Effector memory CD8-positive, alpha-beta T cell (primary cell): Measurements from ENCODE around the gene RARA.

Experiments
- ATAC-seq: fragments of 150-1000 bp; cut with Tn5 transposase; replicated peaks from 2 replicates; pipeline ENCODE4 v1.10.0; 2021; ENCODE audit warnings: mild to moderate bottlenecking, moderate library complexity
- DNase-seq, 3 experiments: peaks; one replicate each; pipeline ENCODE4 v3.0.0; 2021
- H3K27ac Mint-ChIP-seq, 2 donors: one replicate each; pipeline ENCODE4 v1.8.0; 2022; ENCODE audit warnings: mild to moderate bottlenecking in 2 of 2, mixed read lengths in 2 of 2, moderate library complexity in 2 of 2
- H3K27me3 Mint-ChIP-seq, 2 donors: one replicate each; pipeline ENCODE4 v1.8.0; 2022; ENCODE audit warnings: mixed read lengths in 2 of 2
- H3K36me3 Mint-ChIP-seq: one replicate; pipeline ENCODE4 v1.8.0; 2022; ENCODE audit warnings: mild to moderate bottlenecking, moderate library complexity, mixed read lengths; ENCODE audit not compliant: insufficient read depth
- H3K4me1 Mint-ChIP-seq, 2 donors: one replicate each; pipeline ENCODE4 v1.8.0; 2022; ENCODE audit warnings: low read depth in 2 of 2, mixed read lengths in 2 of 2
- H3K4me3 Mint-ChIP-seq, 2 donors: one replicate each; pipeline ENCODE4 v1.8.0; 2022; ENCODE audit warnings: mild to moderate bottlenecking in 2 of 2, mixed read lengths in 2 of 2, moderate library complexity in 2 of 2
- H3K9me3 Mint-ChIP-seq, 2 donors: one replicate each; pipeline ENCODE4 v1.8.0; 2022; ENCODE audit warnings: mixed read lengths in 2 of 2

RARA gene

DNA sequence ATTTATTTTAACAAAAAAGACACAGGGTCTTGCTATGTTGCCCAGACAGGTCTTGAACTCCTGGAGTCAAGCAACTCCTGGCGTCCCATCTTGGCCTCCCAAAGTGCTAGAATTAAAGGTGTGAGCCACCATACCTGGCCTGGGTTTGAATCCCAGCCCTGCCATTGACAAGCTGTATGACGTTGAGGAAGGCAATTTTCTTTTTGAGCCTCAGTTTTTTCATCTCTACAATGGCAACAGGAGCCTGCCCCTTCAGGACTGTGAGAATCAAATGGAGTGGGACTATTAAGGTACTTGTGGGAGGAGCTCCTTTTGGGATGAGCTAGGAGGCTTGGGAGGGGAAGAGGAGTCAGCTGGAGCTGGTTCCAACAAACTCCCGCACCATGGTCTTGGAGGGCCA lies 6.2 kb downstream of the RARA start:
- peaks cover 37% of the 10 kb centered on the region for H3K36me3 Mint-ChIP-seq
- no peaks in the 10 kb centered on the region for H3K27me3 Mint-ChIP-seq
- ATAC-seq, result no peak
- H3K9me3 Mint-ChIP-seq, result no peaks in the 10 kb centered on the region
- no peak overlapping the region for H3K27ac Mint-ChIP-seq
- H3K4me3 Mint-ChIP-seq, result peak overlapping the region in 1 of 2 donors; percentile 39
- no peak for DNase-seq
- H3K4me1 Mint-ChIP-seq, result peaks cover 70 to 82% of the 10 kb centered on the region in 2 donors

DNA sequence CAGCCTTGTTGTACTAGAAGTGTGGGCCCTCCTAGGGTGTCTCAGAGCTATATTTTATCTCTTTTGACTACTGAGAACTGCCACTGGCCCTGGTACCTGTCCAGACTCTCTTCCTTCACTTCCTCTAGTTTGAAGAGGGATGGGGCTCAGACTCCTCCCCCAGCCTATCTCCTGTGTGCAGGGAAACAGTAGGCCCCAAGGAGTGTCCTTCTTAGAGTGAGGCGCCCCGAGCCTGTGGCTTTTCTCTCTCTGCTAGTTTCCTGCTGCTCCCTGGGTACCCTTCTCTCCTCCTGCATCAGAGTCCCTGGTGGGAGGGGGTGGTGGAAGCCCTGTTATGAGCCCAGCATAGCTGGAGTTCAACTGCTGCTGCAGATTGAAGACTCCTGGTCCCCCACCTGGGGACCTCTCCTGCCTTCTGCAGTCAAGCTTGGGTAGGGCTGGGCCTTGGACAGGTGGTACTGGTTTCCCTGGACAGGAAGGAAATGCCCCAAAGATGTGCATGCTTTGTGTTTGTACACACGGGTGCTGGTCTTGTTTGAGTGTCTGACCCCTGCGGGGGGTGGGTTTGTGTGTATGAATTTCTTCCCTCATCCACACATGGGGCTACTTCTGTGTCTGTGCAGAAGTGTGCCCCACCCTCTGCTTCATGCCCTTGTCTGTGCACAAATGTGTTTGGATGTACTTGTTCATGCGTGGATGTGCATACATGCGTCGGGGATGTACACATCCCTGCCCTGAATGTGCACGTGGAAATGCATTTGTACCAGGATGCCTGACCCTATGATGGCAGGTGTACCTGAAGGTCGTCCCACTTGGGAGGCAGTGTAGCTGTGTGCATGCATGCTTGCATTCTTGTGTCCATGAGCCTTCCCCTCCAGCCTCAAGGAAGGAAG lies 6.9 kb downstream of the RARA start:
- Mint-ChIP-seq H3K4me3 (peak overlapping the region; percentile 41 to 54), H3K9me3 (no peaks in the 10 kb centered on the region), H3K27me3 (no peaks in the 10 kb centered on the region), H3K36me3 (peaks cover 44% of the 10 kb centered on the region), H3K4me1 (peaks cover 76 to 83% of the 10 kb centered on the region in 2 donors), H3K27ac (no peak overlapping the region)
- no peak for DNase-seq
- no peak for ATAC-seq

DNA sequence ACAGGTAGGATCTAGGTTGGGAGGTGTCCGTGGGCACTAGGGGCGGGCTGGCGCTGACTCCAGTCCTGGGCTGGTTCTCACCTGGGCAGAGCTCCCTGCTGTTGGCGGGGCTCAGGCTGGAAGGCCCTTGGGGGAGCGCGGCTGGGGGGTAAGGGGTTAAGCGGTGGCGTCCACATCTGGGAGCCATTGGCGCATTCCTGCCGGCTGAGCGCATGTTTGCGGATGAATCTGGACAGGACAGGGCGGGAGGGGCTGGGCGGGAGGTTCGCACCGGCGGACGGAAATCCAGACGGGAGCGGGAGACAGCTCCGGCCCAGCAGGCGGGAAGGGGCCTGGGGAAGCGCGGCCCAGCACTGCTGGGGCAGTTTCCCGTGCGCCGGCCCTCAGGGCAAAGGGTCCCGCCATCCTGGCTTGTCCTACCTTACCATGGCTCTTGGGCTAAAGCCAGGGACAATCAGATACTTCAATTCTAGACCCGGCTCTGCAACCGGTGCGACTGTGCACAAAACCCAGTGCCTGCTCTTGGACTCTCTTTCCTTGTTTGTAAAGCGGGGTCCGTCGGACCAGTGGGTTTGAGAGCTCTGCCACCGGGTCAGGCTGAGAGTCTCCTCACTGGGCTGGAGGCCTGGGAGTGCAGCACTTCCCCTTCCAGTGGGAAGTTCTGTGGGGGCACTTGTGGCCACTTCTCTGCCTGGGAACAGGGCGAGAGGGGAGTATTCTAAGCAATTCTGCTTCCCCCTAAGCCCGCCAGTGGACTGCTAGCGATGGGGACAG lies 7.8 kb downstream of the RARA start:
- DNase-seq (no peak), ATAC-seq (no peak)
- Mint-ChIP-seq H3K36me3 (peaks cover 50% of the 10 kb centered on the region), H3K27ac (peak overlapping the region; percentile 98 to 99), H3K9me3 (no peaks in the 10 kb centered on the region), H3K4me1 (peaks cover 76 to 83% of the 10 kb centered on the region in 2 donors), H3K4me3 (peak overlapping the region; percentile 84 to 86), H3K27me3 (no peaks in the 10 kb centered on the region)

DNA sequence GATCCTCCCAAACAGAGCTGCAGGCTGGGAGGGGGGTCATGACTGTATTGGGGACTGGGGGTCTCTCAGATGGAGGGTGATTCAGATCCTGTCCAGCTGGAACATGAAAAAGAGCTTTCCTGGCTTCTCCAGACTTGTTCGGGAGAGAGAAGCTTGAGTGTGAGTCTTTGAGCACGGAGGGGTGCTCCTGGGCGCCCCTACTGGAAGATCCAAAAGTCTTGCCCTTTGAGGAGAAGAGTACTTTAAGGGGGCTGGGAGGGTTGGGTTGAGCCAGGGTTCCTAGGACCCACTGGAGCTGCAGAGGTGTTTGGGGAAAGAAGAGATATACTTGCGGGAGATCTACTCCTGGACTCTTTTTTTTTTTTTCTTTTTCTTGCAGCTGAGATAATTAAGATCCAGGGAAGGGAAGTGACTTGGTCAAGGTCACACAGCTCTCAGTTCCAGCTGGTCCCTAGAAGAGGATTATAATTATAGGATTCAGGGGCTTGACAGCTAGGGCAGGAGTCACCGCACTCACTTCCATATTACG lies 8.4 kb downstream of the RARA start:
- DNase-seq (peak in 1 of 3 experiments; percentile 49), ATAC-seq (no peak)
- Mint-ChIP-seq H3K27me3 (no peaks in the 10 kb centered on the region), H3K36me3 (peaks cover 56% of the 10 kb centered on the region), H3K4me3 (peak overlapping the region; percentile 84 to 86), H3K4me1 (peaks cover 75 to 83% of the 10 kb centered on the region in 2 donors), H3K9me3 (no peaks in the 10 kb centered on the region), H3K27ac (peak overlapping the region; percentile 98 to 99)

DNA sequence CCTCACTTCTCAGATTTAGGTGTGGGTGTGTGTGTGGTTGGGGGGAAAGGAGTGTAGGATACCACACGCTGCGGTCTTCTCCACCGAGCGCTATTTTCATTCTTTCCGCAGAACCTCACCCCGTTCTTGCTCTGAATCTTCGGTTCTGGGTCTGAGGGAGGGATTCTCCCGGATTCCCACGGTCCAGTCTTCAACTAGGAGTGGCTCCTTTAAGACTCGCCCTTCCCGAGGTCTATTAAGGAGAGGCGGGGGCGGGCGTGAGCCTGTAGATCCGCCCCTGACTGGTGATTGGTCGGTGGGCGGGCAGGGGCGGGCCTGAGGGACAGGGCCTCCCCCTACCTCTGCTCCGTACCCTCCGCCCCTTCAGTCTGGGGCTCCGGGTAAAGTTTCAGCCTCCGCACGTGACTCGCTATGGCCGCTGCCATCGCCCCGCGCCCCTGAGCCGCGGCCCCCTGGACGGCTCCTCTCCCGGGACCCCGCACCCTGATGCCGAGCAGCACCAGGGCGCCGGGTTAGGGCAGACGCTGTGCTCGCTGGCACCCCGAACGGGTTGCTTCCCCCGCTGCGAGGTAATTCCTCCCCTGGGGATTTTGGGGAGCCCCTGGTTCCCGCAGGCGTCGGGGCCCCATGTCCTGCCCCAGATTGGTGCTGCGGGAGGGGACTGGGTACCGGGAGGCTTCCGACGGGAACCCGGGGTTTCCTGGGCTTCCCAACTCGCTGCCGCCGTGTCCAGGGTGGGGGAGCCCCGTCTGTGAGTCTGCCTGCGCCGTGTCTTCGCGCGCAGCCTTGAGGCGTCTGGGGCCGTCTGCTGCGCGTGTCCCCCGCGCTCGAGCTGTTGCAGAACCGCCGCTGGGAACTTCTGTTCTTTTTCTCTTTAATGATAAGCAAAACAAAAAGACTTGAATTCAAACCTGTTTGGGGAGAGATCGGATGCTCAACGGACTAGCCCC lies 9.2 kb downstream of the RARA start:
- DNase-seq (peak; percentile 83 to 88 (median 85)), ATAC-seq (peak; percentile 46)
- H3K4me1 Mint-ChIP-seq, result peaks cover 75 to 82% of the 10 kb centered on the region in 2 donors
- peak overlapping the region; percentile 98 to 99 for H3K27ac Mint-ChIP-seq
- H3K27me3 Mint-ChIP-seq, result no peaks in the 10 kb centered on the region
- peaks cover 64% of the 10 kb centered on the region for H3K36me3 Mint-ChIP-seq
- no peaks in the 10 kb centered on the region for H3K9me3 Mint-ChIP-seq
- peak overlapping the region; percentile 84 to 86 for H3K4me3 Mint-ChIP-seq

DNA sequence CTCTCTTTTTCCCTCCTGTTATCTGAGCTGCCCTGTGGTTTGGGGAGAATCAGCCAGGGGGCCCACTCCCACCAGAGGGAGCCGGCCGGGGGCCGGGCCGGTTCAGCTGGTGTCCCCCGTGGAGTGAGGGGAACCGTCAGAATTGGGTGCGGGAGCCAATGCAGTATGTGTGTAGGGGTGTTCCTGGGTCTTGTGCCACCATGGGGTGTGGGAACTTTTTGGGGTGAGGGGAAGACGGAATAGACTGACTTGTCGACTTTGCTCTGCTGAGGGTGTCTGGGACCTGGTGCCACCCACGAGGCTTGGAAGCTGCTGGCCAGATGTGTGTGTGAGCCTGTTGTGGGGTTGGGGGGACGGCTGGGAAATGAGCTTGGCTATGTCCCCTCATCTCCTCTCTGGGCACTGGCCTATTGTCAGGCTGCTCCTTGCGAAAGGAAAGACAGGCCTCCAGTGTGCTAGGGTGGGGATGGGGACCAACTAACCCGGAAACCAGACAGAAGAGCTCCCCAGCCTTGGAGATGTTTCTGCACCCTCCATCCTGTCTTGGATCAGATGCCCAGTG lies 9.9 kb downstream of the RARA start:
- H3K27ac Mint-ChIP-seq, result peak overlapping the region; percentile 98 to 99
- no peaks in the 10 kb centered on the region for H3K27me3 Mint-ChIP-seq
- peaks cover 71% of the 10 kb centered on the region for H3K36me3 Mint-ChIP-seq
- no peak for ATAC-seq
- DNase-seq, result no peak
- peak overlapping the region; percentile 84 to 86 for H3K4me3 Mint-ChIP-seq
- H3K4me1 Mint-ChIP-seq, result peaks cover 74 to 83% of the 10 kb centered on the region in 2 donors
- H3K9me3 Mint-ChIP-seq, result no peaks in the 10 kb centered on the region

DNA sequence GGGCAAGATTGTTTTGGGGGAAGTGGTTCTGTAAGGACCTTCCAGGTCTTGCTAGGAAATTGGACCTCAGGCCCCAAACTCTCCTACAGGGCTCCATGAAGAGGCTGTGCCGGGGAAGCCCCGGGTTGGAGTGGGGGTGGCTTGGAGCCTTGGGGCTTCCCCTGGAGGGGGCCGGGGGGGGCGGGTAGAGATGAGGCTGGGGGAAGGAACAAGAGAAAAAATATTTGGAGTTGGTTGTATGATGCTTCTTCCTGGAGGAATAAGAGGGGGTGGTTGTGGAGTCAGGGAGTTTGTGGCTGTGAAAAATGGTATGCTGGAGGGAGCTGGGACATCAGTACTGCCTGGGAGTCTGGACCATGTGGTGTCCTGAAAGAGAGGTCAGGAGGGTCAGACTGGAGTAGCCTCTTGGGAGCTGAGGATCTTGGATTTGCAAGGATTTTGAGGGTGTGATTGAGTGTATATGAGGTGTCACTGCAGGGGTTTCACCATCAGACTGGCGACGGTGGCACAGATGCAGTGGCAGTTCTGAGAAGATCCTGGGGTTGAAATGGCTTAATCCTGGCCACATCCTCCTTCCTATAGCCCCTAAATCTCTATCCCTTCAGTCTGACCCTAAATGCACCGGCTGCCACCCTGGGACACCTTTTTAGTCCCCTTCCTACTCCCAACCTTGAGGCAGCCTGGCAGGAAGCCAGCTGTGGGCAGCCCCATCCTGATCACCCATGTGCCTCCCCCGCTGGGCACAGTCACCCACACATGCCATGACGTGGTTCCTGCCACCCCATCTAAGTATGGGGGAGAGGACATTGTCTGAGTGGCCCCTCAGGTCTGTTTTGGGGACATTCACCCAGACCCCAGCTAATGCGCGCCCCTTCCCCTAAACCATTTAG lies 10.9 kb downstream of the RARA start:
- no peaks in the 10 kb centered on the region for H3K9me3 Mint-ChIP-seq
- ATAC-seq, result peak; percentile 14
- H3K4me3 Mint-ChIP-seq, result peak overlapping the region; percentile 84 to 86
- H3K27me3 Mint-ChIP-seq, result no peaks in the 10 kb centered on the region
- H3K36me3 Mint-ChIP-seq, result peaks cover 74% of the 10 kb centered on the region
- H3K27ac Mint-ChIP-seq, result peak overlapping the region; percentile 98 to 99
- DNase-seq, result peak; percentile 74 to 83 (median 82)
- H3K4me1 Mint-ChIP-seq, result peaks cover 70 to 82% of the 10 kb centered on the region in 2 donors

DNA sequence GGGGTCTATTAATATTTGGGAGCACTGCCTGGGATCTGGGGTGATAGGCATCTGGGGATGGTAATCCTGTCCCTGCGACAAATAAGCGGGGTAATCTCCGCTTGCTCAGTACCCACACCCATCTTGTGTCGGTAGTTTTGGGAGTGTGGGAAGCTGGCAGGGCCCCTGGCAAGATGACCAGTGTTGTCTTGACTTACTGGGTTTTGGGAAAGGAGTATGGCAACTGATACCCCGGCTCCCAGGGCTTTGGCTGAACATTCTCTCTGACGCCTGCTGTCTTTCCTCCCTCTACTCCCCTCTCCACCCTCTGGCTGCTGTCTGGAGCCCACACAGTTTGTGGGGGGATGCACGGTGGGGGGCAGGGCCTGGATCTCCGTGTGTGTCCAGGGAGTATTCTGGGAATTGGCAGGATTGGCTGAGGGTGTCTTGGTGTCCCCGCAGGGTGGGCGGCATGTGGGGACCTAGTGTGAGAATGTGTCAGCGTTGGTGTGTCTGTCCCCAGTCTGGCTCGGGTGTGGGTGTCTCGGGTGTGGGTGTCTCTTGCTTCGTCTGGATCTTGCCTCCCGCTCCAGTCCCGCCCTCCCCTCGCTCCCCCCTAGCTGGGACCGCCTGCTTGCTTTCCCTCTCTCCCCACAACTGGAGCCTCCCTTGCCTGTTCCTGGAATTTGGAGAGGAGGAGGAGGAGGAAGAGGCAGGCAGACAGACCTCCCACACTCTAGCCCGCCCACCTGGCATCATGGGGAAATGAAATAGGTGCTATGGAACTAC lies 12.0 kb downstream of the RARA start:
- peak; percentile 59 to 65 (median 61) for DNase-seq
- peak overlapping the region; percentile 98 to 99 for H3K27ac Mint-ChIP-seq
- H3K9me3 Mint-ChIP-seq, result no peaks in the 10 kb centered on the region
- peaks cover 72 to 81% of the 10 kb centered on the region in 2 donors for H3K4me1 Mint-ChIP-seq
- peaks cover 84% of the 10 kb centered on the region for H3K36me3 Mint-ChIP-seq
- ATAC-seq, result no peak
- H3K4me3 Mint-ChIP-seq, result peak overlapping the region; percentile 84 to 86
- H3K27me3 Mint-ChIP-seq, result no peaks in the 10 kb centered on the region

DNA sequence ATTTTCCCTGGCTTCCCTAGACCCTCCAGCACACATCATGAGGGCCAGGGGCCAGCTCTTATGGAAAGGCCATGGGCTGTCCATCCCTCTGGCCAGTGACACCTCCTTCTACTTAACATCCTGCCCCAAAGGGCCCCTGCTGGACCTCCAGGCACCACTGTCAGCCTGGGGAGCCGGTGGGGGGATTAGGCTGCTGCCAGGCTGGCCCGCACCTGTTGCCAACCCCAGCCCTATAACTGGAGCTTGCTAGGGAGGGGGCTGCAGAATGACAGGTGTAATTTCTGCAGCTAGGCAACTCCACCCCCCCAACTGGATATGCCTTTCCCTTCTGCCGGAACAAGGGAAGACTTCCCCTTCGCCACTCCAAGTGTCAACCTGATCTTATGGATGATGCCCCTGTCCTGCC lies 12.5 kb downstream of the RARA start:
- Mint-ChIP-seq H3K4me3 (peak overlapping the region; percentile 84 to 86), H3K9me3 (no peaks in the 10 kb centered on the region), H3K4me1 (peaks cover 74 to 81% of the 10 kb centered on the region in 2 donors), H3K27me3 (no peaks in the 10 kb centered on the region), H3K36me3 (peaks cover 90% of the 10 kb centered on the region), H3K27ac (peak overlapping the region; percentile 98 to 99)
- ATAC-seq, result no peak
- DNase-seq, result no peak

DNA sequence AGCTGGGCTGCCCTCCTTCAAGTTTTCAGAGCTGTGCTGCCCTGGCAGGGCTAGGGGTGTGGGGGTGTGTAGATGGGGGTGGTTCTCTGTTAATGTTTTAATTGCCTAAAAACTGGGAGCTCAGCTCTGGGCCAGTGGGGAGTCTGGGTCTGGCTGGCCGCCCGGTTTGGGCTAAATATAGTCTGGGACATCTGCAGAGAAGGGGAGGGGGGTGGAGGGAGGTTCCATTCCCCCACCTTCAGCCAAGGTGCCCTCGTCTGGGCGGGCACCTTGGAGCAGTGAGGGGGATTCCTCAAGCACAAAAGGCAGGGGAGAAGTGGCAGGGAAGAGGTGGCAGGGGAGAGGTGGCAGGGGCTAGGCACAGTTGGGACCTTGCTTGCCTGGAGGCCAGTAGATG lies 13.0 kb downstream of the RARA start:
- H3K27ac Mint-ChIP-seq, result peak overlapping the region; percentile 98 to 99

More for the DNA sequence above, 13.0 kb downstream of the RARA start:
- ATAC-seq (no peak), DNase-seq (no peak)
- H3K9me3 Mint-ChIP-seq, result no peaks in the 10 kb centered on the region
- H3K4me3 Mint-ChIP-seq, result peak overlapping the region; percentile 84 to 86
- H3K27me3 Mint-ChIP-seq, result no peaks in the 10 kb centered on the region
- H3K4me1 Mint-ChIP-seq, result peaks cover 76 to 85% of the 10 kb centered on the region in 2 donors
- H3K36me3 Mint-ChIP-seq, result peaks cover 94% of the 10 kb centered on the region
